HepG2 (cell line): ENCODE results near the gene DAZAP1. TPM values are rescaled to one million over a fixed set of nuclear protein-coding genes. Genes with fewer than 3 reads are reported as not detected.
A peak's percentile ranks its signal among the peaks of the same experiment; 100 is the strongest.

ENCODE experiments used
- CCAR2 ChIP-seq: fragments of 200-400 bp; formaldehyde crosslinking; optimal IDR thresholded peaks from 2 replicates; pipeline ENCODE3; 2018; ENCODE audit warnings: low read depth, mild to moderate bottlenecking, low read length, moderate library complexity
- CEBPB ChIP-seq: IDR thresholded peaks from 2 replicates; pipeline ENCODE4 v1.6.1; 2011; ENCODE audit warnings: low read depth, low read length, improper control_type of control experiment, borderline replicate concordance
- CEBPG ChIP-seq: IDR thresholded peaks from 2 replicates; pipeline ENCODE4 v1.6.1; 2016
- FOSL2 ChIP-seq: sonication (generic); formaldehyde crosslinking; IDR thresholded peaks from 2 replicates; pipeline ENCODE4 v1.4.0; 2020; ENCODE audit warnings: missing genetic modification reagents
- HNRNPL ChIP-seq: fragments of 200-400 bp; formaldehyde crosslinking; IDR thresholded peaks from 2 replicates; pipeline ENCODE4 v1.6.1; 2017; ENCODE audit warnings: mild to moderate bottlenecking, low read depth, low read length
- MED13 ChIP-seq: sonication (generic); formaldehyde crosslinking; IDR thresholded peaks from 2 replicates; pipeline ENCODE4 v1.5.0; 2020; ENCODE audit warnings: missing genetic modification reagents
- MIER2 ChIP-seq: IDR thresholded peaks from 2 replicates; pipeline ENCODE4 v1.6.1; 2016; ENCODE audit warnings: missing biosample characterization, missing genetic modification reagents
- MXI1 ChIP-seq: IDR thresholded peaks from 3 replicates; pipeline ENCODE4 v1.6.1; 2012; ENCODE audit warnings: low read depth, low read length, inconsistent platforms, borderline replicate concordance
- NCOA5 ChIP-seq: sonication (generic); formaldehyde crosslinking; IDR thresholded peaks from 2 replicates; pipeline ENCODE4 v1.4.0; 2020; ENCODE audit warnings: missing genetic modification reagents
- PHB2 ChIP-seq: fragments of 450-650 bp; IDR thresholded peaks from 2 replicates; pipeline ENCODE4 v1.6.1; 2018; ENCODE audit not compliant: partially characterized antibody
- SAFB2 ChIP-seq: sonication (generic); formaldehyde crosslinking; IDR thresholded peaks from 2 replicates; pipeline ENCODE4 v1.5.1; 2020; ENCODE audit warnings: missing genetic modification reagents, low read depth, mild to moderate bottlenecking, borderline replicate concordance
- SIN3B ChIP-seq: fragments of 150-350 bp; IDR thresholded peaks from 2 replicates; pipeline ENCODE4 v1.6.1; 2014; ENCODE audit warnings: low read length
- SIX1 ChIP-seq: sonication (generic); formaldehyde crosslinking; IDR thresholded peaks from 2 replicates; pipeline ENCODE4 v1.4.0; 2020; ENCODE audit warnings: missing genetic modification reagents, borderline replicate concordance
- SNAPC2 ChIP-seq: sonication (generic); formaldehyde crosslinking; IDR thresholded peaks from 2 replicates; pipeline ENCODE4 v1.8.1; 2022; ENCODE audit warnings: mild to moderate bottlenecking, missing genetic modification reagents
- TCF7L2 ChIP-seq: IDR thresholded peaks from 2 replicates; pipeline ENCODE4 v1.6.1; 2011; ENCODE audit warnings: mild to moderate bottlenecking, low read depth, low read length, moderate library complexity
- XRCC5 ChIP-seq: fragments of 200-400 bp; formaldehyde crosslinking; optimal IDR thresholded peaks from 2 replicates; pipeline ENCODE3; 2017; ENCODE audit warnings: mild to moderate bottlenecking, low read length
- ZFP36 ChIP-seq: fragments of 150-350 bp; IDR thresholded peaks from 2 replicates; pipeline ENCODE4 v1.6.1; 2018; ENCODE audit warnings: borderline replicate concordance, low read length, low read depth; ENCODE audit not compliant: partially characterized antibody
- ZKSCAN8 ChIP-seq: IDR thresholded peaks from 2 replicates; pipeline ENCODE4 v1.6.1; 2016; ENCODE audit warnings: borderline replicate concordance, missing genetic modification reagents, missing compliant biosample characterization
- ZMYM3 ChIP-seq: sonication (generic); formaldehyde crosslinking; IDR thresholded peaks from 2 replicates; pipeline ENCODE4 v1.5.1; 2020; ENCODE audit warnings: mild to moderate bottlenecking, missing genetic modification reagents
- ZNF263 ChIP-seq: sonication (generic); formaldehyde crosslinking; IDR thresholded peaks from 2 replicates; pipeline ENCODE4 v1.4.0; 2020; ENCODE audit warnings: missing genetic modification reagents
- polyA plus RNA-seq, 8 experiments: library from polyadenylated mRNA; depleted of rRNA in 3 of 8; stranded (reverse) in 7 of 8; unstranded in 1 of 8; fragments of >200 nt; fragmentation: Illumina TruSeq in 4 of 8; extraction: Trizol in 4 of 8; gene quantifications; 2 replicates each; pipeline versions ENCODE4 v1.2.1 to v1.2.3, GENCODE V29; 2011 to 2016; ENCODE audit warnings: low read depth in 4 of 8, missing spikeins in 1 of 8, mixed read lengths in 1 of 8; ENCODE audit not compliant: insufficient read depth in 1 of 8
- total RNA-seq, 5 experiments: library from RNA; depleted of rRNA; stranded (reverse); fragments of >200 nt; fragmentation: Illumina TruSeq; extraction: Trizol; gene quantifications; 2 replicates each; pipeline ENCODE4 v1.2.3, GENCODE V29; 2016; ENCODE audit warnings: low read depth in 1 of 5
- TF ChIP-seq, protein P1 (sequence below): sonication (generic); formaldehyde crosslinking; IDR thresholded peaks from 2 replicates; pipeline ENCODE4 v1.8.1; 2023; ENCODE audit warnings: mild to moderate bottlenecking, missing genetic modification reagents
- TF ChIP-seq, protein P2 (sequence below): fragments of 450-650 bp; IDR thresholded peaks from 2 replicates; pipeline ENCODE4 v1.6.1; 2016
- TF ChIP-seq, protein P3 (sequence below): sonication (generic); formaldehyde crosslinking; IDR thresholded peaks from 2 replicates; pipeline ENCODE4 v1.4.0; 2020; ENCODE audit warnings: mild to moderate bottlenecking, missing genetic modification reagents

DAZAP1 gene
- total and polyA plus RNA-seq, 2 of the 13 experiments (the other 11 are each of a cell fraction or from before 2014, with no cell fraction given), result 63.3 to 79.2 TPM

DNA sequence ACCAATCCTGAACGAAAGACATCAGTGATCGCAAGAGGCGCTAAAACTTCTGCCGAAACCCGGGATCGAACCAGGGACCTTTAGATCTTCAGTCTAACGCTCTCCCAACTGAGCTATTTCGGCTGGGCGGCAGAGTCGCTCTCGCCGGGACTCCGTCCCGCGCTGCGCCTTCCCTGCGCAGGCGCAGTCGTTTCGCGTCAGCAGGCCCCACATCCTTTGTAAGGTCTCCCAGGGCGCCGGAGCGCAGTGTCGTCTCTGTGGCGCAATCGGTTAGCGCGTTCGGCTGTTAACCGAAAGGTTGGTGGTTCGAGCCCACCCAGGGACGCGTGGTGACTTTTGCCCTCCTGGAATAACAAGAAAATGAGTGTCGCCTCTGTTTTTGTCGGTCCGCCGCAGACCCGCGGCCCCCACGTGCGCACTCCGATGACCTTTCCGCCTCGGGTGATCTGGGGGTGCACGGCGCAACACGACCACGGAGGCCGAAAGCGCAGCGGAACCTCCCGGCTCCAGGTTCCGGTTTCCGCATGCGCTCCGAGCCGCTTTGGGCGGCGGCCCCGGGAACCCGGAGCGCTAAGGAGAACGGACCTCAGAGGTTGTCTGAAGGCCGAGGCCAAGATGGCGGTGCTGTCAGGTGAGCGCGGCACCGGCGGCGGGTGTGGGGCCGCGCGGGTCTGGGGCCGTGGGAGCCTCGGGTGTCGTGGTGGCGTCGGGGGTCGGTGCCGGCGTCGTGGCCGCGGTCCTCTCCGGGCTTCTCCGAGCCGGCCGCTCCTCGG lies 23.9 kb upstream of the DAZAP1 start, which contains the start of gene NDUFS7 (continued):
- TF ChIP-seq, protein P1, sequence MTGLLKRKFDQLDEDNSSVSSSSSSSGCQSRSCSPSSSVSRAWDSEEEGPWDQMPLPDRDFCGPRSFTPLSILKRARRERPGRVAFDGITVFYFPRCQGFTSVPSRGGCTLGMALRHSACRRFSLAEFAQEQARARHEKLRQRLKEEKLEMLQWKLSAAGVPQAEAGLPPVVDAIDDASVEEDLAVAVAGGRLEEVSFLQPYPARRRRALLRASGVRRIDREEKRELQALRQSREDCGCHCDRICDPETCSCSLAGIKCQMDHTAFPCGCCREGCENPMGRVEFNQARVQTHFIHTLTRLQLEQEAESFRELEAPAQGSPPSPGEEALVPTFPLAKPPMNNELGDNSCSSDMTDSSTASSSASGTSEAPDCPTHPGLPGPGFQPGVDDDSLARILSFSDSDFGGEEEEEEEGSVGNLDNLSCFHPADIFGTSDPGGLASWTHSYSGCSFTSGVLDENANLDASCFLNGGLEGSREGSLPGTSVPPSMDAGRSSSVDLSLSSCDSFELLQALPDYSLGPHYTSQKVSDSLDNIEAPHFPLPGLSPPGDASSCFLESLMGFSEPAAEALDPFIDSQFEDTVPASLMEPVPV (CRISPR knock-in tag), result peak; percentile 93
- peak; percentile 94 for TF ChIP-seq CCAR2
- TF ChIP-seq TCF7L2, result no peak
- TF ChIP-seq HNRNPL, result peak; percentile 48; the same call in 1 of the 2 replicates
- TF ChIP-seq ZMYM3 (CRISPR knock-in tag), result peak; percentile 96
- TF ChIP-seq ZNF263 (CRISPR knock-in tag), result peak; percentile 72
- TF ChIP-seq ZKSCAN8 (CRISPR knock-in tag), result peak; percentile 78
- TF ChIP-seq MIER2, result peak; percentile 73; the same call in 1 of the 2 replicates
- TF ChIP-seq CEBPG (CRISPR knock-in tag), result peak; percentile 99
- 0 out of 2 replicates have a peak, but pooled peaks have one; percentile 71 for TF ChIP-seq NCOA5 (CRISPR knock-in tag)
- TF ChIP-seq SNAPC2 (CRISPR knock-in tag), result peak; percentile 94
- TF ChIP-seq MXI1, result peak; percentile 67; the same call in 1 of the 3 replicates
- TF ChIP-seq SAFB2 (CRISPR knock-in tag), result no peak; the same call in none of the 2 replicates
- no peak for TF ChIP-seq ZFP36
- peak; percentile 96 for TF ChIP-seq CEBPB
- TF ChIP-seq PHB2, result no peak
- TF ChIP-seq, protein P2, sequence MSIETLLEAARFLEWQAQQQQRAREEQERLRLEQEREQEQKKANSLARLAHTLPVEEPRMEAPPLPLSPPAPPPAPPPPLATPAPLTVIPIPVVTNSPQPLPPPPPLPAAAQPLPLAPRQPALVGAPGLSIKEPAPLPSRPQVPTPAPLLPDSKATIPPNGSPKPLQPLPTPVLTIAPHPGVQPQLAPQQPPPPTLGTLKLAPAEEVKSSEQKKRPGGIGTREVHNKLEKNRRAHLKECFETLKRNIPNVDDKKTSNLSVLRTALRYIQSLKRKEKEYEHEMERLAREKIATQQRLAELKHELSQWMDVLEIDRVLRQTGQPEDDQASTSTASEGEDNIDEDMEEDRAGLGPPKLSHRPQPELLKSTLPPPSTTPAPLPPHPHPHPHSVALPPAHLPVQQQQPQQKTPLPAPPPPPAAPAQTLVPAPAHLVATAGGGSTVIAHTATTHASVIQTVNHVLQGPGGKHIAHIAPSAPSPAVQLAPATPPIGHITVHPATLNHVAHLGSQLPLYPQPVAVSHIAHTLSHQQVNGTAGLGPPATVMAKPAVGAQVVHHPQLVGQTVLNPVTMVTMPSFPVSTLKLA, result no peak; the same call in none of the 2 replicates
- TF ChIP-seq, protein P3, sequence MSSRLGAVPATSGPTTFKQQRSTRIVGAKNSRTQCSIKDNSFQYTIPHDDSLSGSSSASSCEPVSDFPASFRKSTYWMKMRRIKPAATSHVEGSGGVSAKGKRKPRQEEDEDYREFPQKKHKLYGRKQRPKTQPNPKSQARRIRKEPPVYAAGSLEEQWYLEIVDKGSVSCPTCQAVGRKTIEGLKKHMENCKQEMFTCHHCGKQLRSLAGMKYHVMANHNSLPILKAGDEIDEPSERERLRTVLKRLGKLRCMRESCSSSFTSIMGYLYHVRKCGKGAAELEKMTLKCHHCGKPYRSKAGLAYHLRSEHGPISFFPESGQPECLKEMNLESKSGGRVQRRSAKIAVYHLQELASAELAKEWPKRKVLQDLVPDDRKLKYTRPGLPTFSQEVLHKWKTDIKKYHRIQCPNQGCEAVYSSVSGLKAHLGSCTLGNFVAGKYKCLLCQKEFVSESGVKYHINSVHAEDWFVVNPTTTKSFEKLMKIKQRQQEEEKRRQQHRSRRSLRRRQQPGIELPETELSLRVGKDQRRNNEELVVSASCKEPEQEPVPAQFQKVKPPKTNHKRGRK (CRISPR knock-in tag), result no peak
- TF ChIP-seq MED13, result peak; percentile 91
- peak; percentile 58; the same call in 1 of the 2 replicates for TF ChIP-seq SIX1
- TF ChIP-seq SIN3B, result peak; percentile 97
- peak; percentile 99 for TF ChIP-seq XRCC5
- peak; percentile 69; the same call in 1 of the 2 replicates for TF ChIP-seq FOSL2 (CRISPR knock-in tag)
